SU-DHL-6 (cell line): ENCODE results near the gene CTAGE8.
"Not testable (repeated sequence)": the region's sequence is repeated elsewhere in the genome, so short reads cannot be mapped to it uniquely, and the experiment has no call there.

Source experiments
- CTCF ChIP-seq: fragments of 200-600 bp; sonication (generic); IDR thresholded peaks from one replicate; pipeline ENCODE4 v1.5.1; 2017; ENCODE audit warnings: antibody characterized with exemption, mild to moderate bottlenecking, low read length, moderate library complexity; ENCODE audit not compliant: insufficient read depth, poor library complexity, severe bottlenecking
- EZH2phosphoT487 ChIP-seq: fragments of 200-600 bp; sonication (generic), shearing (Covaris generic); conservative IDR thresholded peaks from 2 replicates; pipeline ENCODE4 v1.6.1; 2018; ENCODE audit warnings: mild to moderate bottlenecking, antibody characterized with exemption, low read length, moderate library complexity, mixed read lengths

DNA sequence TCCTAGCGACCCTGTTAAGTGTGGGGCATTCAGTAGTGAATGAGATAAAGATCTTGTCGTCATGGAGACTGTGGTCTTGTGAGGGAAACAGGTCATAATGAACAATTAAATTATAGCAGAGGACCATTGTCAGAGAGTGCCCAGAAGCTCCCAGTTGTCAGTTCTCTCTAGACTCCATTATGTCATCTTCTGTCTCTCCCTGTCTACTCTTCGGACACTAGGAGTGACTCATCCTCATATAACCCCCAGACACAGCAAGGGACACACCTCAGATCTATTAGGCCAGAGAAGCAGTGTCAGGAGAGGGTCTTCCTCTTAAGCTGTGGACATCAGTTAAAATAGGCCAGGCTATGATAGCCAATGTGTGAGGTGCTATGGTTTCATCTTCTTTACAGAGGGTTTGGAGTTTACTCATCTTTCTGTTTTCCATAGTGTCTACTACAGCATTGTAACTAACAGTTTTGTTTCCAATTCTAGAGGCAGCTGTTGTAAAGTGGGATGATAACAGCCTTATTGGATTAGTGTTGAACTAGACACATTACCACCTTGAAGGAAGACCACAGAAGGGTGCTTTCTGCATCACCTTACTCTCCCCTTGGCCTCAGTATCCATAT is 18.2 kb upstream of the CTAGE8 start:
- not testable (repeated sequence) for TF ChIP-seq CTCF, EZH2phosphoT487
